GM12872 (cell line): ENCODE results near the gene GPAM.

Source experiments
- TF ChIP-seq, protein P1 (sequence below): IDR thresholded peaks from 3 replicates; pipeline ENCODE4 v1.5.1; 2011; ENCODE audit warnings: low read depth, mild to moderate bottlenecking, low read length, moderate library complexity; ENCODE audit not compliant: insufficient read depth

GPAM gene

DNA sequence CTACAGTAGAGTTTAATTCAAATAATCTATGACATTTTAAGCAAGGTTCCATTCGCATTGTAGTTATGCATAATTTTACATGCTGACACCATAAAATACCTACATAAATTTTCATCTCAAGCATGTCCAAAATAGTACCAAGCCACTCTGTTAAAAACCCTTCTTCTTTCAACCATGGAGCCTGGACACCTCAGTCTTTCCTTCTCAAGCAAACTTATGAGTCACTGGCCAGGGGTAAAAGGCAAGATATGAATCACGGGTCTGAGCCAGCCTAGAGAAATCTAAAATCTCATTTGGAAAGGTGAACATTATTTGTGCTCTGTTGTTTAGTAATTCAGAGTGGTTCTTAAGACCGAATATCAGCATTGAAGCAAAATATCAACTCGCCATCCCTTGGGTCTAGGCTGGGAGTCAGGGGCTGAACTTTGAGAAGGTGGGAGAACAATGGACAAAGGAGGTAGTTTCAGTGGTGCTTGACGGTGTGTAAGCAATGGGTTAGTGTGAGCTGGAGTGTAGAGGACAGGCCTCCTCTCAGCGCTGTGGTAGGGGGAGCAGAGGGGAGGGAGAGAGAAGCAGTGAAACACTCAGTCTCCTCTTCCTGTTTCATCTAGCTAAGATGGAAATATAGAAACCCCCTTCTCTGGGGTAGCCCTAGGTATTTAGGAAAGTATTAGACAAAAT, 19.1 kb upstream of the GPAM start:
- TF ChIP-seq, protein P1, sequence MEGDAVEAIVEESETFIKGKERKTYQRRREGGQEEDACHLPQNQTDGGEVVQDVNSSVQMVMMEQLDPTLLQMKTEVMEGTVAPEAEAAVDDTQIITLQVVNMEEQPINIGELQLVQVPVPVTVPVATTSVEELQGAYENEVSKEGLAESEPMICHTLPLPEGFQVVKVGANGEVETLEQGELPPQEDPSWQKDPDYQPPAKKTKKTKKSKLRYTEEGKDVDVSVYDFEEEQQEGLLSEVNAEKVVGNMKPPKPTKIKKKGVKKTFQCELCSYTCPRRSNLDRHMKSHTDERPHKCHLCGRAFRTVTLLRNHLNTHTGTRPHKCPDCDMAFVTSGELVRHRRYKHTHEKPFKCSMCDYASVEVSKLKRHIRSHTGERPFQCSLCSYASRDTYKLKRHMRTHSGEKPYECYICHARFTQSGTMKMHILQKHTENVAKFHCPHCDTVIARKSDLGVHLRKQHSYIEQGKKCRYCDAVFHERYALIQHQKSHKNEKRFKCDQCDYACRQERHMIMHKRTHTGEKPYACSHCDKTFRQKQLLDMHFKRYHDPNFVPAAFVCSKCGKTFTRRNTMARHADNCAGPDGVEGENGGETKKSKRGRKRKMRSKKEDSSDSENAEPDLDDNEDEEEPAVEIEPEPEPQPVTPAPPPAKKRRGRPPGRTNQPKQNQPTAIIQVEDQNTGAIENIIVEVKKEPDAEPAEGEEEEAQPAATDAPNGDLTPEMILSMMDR = no peak

DNA sequence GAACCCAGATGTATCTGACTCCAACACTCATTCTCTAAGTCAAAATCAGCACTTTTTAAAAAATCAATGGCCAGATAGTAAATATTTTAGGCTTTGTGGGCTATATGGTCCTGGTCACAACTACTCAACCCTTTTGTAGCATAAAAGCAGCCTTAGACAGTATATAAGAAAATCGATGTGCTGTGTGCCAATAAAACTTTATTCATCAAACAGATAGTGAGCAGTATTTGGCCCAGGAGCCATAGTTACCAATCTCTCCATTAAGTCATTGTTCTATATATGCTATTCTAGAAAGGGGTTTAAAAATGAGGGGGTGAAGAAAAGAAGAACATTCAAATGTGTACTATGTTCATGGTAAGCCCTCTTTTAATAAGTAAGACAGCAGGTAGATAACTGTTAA, 18.5 kb upstream of the GPAM start:
- TF ChIP-seq, protein P1 = no peak

- TF ChIP-seq, protein P1 = no peak
These were observed 17.8 kb upstream of the GPAM start for GRCh38 chr10:112201334-112201733.

- TF ChIP-seq, protein P1 = no peak
These were observed 11.7 kb upstream of the GPAM start for GRCh38 chr10:112195224-112195623.

DNA sequence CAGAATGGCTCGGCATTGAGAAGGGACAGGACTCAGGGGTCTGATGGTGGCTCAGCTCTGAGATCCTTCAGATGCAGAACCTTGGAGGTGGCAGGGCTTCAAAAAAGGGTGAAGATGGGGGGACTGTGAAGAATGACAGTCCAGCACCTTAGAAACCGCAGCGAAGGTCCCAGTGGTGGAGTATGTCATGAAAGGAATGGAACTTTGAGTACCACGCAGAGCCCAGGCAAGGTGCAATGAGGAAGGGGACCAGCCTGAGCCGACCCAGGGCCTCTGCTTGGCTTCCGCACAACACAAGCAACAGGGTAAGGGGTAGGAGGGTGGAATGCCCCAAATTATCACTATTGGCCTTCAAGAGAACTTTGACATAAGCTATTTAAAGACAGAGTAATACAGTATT, 8.2 kb upstream of the GPAM start:
- TF ChIP-seq, protein P1 = no peak

DNA sequence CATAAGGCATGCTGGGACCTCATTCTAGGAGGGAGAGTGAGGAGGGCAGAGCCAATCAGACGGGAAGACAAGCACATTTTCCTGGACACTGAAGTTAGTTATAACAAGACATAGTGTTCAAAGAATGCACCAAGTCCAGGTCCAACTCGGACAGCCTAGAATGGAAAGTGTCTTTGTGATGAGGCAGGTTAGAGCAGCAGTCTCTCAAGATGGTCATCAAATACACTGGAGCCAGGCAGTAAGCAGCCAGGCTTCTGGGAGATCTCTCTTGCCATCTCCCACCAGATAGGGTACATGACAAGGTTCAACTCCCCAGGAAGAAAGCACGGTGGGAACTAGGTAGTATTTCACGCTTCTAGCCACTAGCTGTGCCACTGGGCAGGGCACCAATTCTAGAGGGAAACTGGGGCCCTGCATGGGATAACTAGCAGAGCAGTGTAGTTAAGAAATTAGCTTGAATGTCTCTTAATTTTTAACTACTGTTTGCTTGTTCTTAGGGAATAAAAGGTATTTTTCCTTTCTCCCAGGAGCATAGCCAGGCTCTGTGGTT, 7.6 kb upstream of the GPAM start:
- TF ChIP-seq, protein P1 = no peak

GRCh38 chr10:112189465-112189864, 5.9 kb upstream of the GPAM start:
- TF ChIP-seq, protein P1 = no peak

DNA sequence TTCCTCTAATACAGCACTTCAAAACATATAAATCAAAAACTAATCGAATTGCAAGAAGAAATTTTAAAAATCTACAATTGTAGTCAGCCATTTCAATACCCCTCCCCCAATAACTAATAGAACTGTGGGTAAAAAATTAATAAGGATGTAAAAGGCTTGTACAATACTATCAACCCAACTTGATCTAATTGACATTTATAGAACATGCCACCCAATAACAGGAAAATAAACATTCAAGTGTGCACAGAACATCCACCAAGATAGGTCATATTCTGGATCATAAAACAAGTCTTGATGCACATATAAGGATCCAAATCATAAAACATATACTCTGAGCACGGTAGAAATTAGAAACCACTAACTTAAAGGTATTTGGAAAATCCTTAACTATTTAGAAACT, 4.0 kb upstream of the GPAM start:
- TF ChIP-seq, protein P1 = no peak
